HepG2 (cell line): ENCODE measurements around the gene SELENOH. TPM values are rescaled to one million over a fixed set of nuclear protein-coding genes. Genes with fewer than 3 reads are reported as not detected.

Experiments
- AFF4 ChIP-seq: sonication (generic); formaldehyde crosslinking; IDR thresholded peaks from 2 replicates; pipeline ENCODE4 v1.4.0; 2020; ENCODE audit warnings: missing genetic modification reagents
- AHR ChIP-seq: IDR thresholded peaks from 2 replicates; pipeline ENCODE4 v1.6.1; 2018; ENCODE audit warnings: missing genetic modification reagents, missing compliant biosample characterization
- FOXK2 ChIP-seq: fragments of 450-650 bp; IDR thresholded peaks from 2 replicates; pipeline ENCODE4 v1.6.1; 2016
- GLI4 ChIP-seq: sonication (generic); formaldehyde crosslinking; IDR thresholded peaks from 2 replicates; pipeline ENCODE4 v1.5.1; 2020; ENCODE audit warnings: missing genetic modification reagents, mild to moderate bottlenecking, moderate library complexity, borderline replicate concordance
- GPN1 ChIP-seq: sonication (generic); formaldehyde crosslinking; IDR thresholded peaks from 2 replicates; pipeline ENCODE4 v1.5.1; 2020; ENCODE audit warnings: missing genetic modification reagents, borderline replicate concordance
- KMT2B ChIP-seq: IDR thresholded peaks from 2 replicates; pipeline ENCODE4 v1.6.1; 2016; ENCODE audit warnings: missing genetic modification reagents, missing compliant biosample characterization
- LBX2 ChIP-seq: sonication (generic); formaldehyde crosslinking; IDR thresholded peaks from 2 replicates; pipeline ENCODE4 v1.5.0; 2020; ENCODE audit warnings: missing genetic modification reagents, mild to moderate bottlenecking, borderline replicate concordance
- MEF2D ChIP-seq: sonication (generic); formaldehyde crosslinking; IDR thresholded peaks from 2 replicates; pipeline ENCODE4 v1.5.1; 2020; ENCODE audit warnings: mild to moderate bottlenecking, missing genetic modification reagents
- NCOA1 ChIP-seq: sonication (generic); formaldehyde crosslinking; IDR thresholded peaks from 2 replicates; pipeline ENCODE4 v1.9.0; 2021; ENCODE audit warnings: missing genetic modification reagents
- PCBP2 ChIP-seq: fragments of 200-400 bp; formaldehyde crosslinking; optimal IDR thresholded peaks from 2 replicates; pipeline ENCODE3; 2018; ENCODE audit warnings: low read length, low read depth; ENCODE audit not compliant: poor library complexity, severe bottlenecking
- POLR2A ChIP-seq, 2 experiments: IDR thresholded peaks; 2 replicates each; pipeline ENCODE4 v1.6.1; 2011; ENCODE audit warnings: low read depth in 2 of 2, low read length in 2 of 2, mild to moderate bottlenecking in 1 of 2, moderate library complexity in 1 of 2; ENCODE audit not compliant: insufficient read depth in 1 of 2
- SAP130 ChIP-seq: IDR thresholded peaks from 2 replicates; pipeline ENCODE4 v1.6.1; 2016; ENCODE audit warnings: low read depth
- SIX1 ChIP-seq: sonication (generic); formaldehyde crosslinking; IDR thresholded peaks from 2 replicates; pipeline ENCODE4 v1.4.0; 2020; ENCODE audit warnings: missing genetic modification reagents, borderline replicate concordance
- SMARCE1 ChIP-seq: fragments of 450-650 bp; IDR thresholded peaks from 2 replicates; pipeline ENCODE4 v1.6.1; 2017; ENCODE audit warnings: borderline replicate concordance
- ZFAT ChIP-seq: sonication (generic); formaldehyde crosslinking; conservative IDR thresholded peaks from 2 replicates; pipeline ENCODE4 v1.8.1; 2023; ENCODE audit warnings: missing genetic modification reagents, inconsistent platforms
- ZNF101 ChIP-seq: sonication (generic); formaldehyde crosslinking; IDR thresholded peaks from 2 replicates; pipeline ENCODE4 v1.4.0; 2020; ENCODE audit warnings: mild to moderate bottlenecking, low read depth, missing genetic modification reagents, borderline replicate concordance
- ZNF275 ChIP-seq: sonication (generic); formaldehyde crosslinking; IDR thresholded peaks from 2 replicates; pipeline ENCODE4 v1.8.0; 2022; ENCODE audit warnings: missing genetic modification reagents, mild to moderate bottlenecking, inconsistent platforms, borderline replicate concordance
- ZNF431 ChIP-seq: sonication (generic); formaldehyde crosslinking; IDR thresholded peaks from 2 replicates; pipeline ENCODE4 v1.9.0; 2022; ENCODE audit warnings: missing genetic modification reagents, low read depth, mild to moderate bottlenecking, borderline replicate concordance
- ZNF460 ChIP-seq: sonication (generic); formaldehyde crosslinking; IDR thresholded peaks from 2 replicates; pipeline ENCODE4 v1.5.1; 2020; ENCODE audit warnings: missing genetic modification reagents, mild to moderate bottlenecking, borderline replicate concordance
- ZNF644 ChIP-seq: IDR thresholded peaks from 2 replicates; pipeline ENCODE4 v1.6.1; 2016; ENCODE audit warnings: low read depth
- ZNF724P ChIP-seq: sonication (generic); formaldehyde crosslinking; IDR thresholded peaks from 2 replicates; pipeline ENCODE4 v1.8.0; 2022; ENCODE audit warnings: missing genetic modification reagents, borderline replicate concordance
- ZNF788 ChIP-seq: sonication (generic); formaldehyde crosslinking; IDR thresholded peaks from 2 replicates; pipeline ENCODE4 v1.5.0; 2020; ENCODE audit warnings: mild to moderate bottlenecking, missing genetic modification reagents, borderline replicate concordance
- ZNF879 ChIP-seq: sonication (generic); formaldehyde crosslinking; IDR thresholded peaks from 2 replicates; pipeline ENCODE4 v1.8.1; 2023; ENCODE audit warnings: missing genetic modification reagents
- polyA plus RNA-seq, 8 experiments: library from polyadenylated mRNA; depleted of rRNA in 3 of 8; stranded (reverse) in 7 of 8; unstranded in 1 of 8; fragments of >200 nt; fragmentation: Illumina TruSeq in 4 of 8; extraction: Trizol in 4 of 8; gene quantifications; 2 replicates each; pipeline versions ENCODE4 v1.2.1 to v1.2.3, GENCODE V29; 2011 to 2016; ENCODE audit warnings: low read depth in 4 of 8, missing spikeins in 1 of 8, mixed read lengths in 1 of 8; ENCODE audit not compliant: insufficient read depth in 1 of 8
- total RNA-seq, 5 experiments: library from RNA; depleted of rRNA; stranded (reverse); fragments of >200 nt; fragmentation: Illumina TruSeq; extraction: Trizol; gene quantifications; 2 replicates each; pipeline ENCODE4 v1.2.3, GENCODE V29; 2016; ENCODE audit warnings: low read depth in 1 of 5

SELENOH gene
- total and polyA plus RNA-seq, 2 of the 13 experiments (the other 11 are each of a cell fraction or from before 2014, with no cell fraction given): 27.2 to 77.4 TPM

- TF ChIP-seq ZNF431 (CRISPR knock-in tag) (no peak), GPN1 (no peak), KMT2B (CRISPR knock-in tag) (peak; percentile 79; the same call in 1 of the 2 replicates), ZNF460 (no peak), ZNF788 (CRISPR knock-in tag) (peak; percentile 66; the same call in 1 of the 2 replicates), NCOA1 (CRISPR knock-in tag) (no peak), ZNF879 (CRISPR knock-in tag) (no peak), ZNF101 (CRISPR knock-in tag) (no peak), ZFAT (CRISPR knock-in tag) (no peak), SAP130 (CRISPR knock-in tag) (peak; percentile 83), GLI4 (no peak), ZNF724P (0 out of 2 replicates have a peak, but pooled peaks have one; percentile 30), ZNF644 (CRISPR knock-in tag) (no peak), MEF2D (no peak), ZNF275 (CRISPR knock-in tag) (0 out of 2 replicates have a peak, but pooled peaks have one; percentile 51), AHR (CRISPR knock-in tag) (0 out of 2 replicates have a peak, but pooled peaks have one; percentile 52), POLR2A (IDR thresholded peaks at IDR 0.05; ENCODE audit: insufficient read depth in 1 of 2, low read depth in 2 of 2, low read length in 2 of 2) (peak; percentile 69 to 85), PCBP2 (no peak), SIX1 (CRISPR knock-in tag) (no peak), FOXK2 (0 out of 2 replicates have a peak, but pooled peaks have one; percentile 40), AFF4 (no peak), LBX2 (no peak), SMARCE1 (no peak)
These were observed 28.8 kb upstream of the SELENOH start, which contains the start of gene TMX2 (continued) for GRCh38 chr11:57712256-57713150.
